Activated B cell treated with CpG ODN at 0.5 μM for 24 hours (primary cell): Measurements from ENCODE around the gene AP3B2. TPM values are rescaled to one million over a fixed set of nuclear protein-coding genes. Genes with fewer than 3 reads are reported as not detected.

Experiments used
- ATAC-seq: fragments of 200-7000 bp; cut with Tn5 transposase; one replicate; pipeline ENCODE4 v1.10.0; 2021; ENCODE audit warnings: low read depth, mild to moderate bottlenecking, moderate library complexity
- CTCF ChIA-PET: fragments of 350-600 bp; sonication (Branson Sonifier 250); formaldehyde crosslinking; loops from one replicate; lab custom pipeline; 2021; ENCODE audit warnings: antibody characterized with exemption; lab: Charles Lee
- POLR2A ChIA-PET: fragments of 350-600 bp; sonication (Branson Sonifier 250); formaldehyde crosslinking; loops from one replicate; lab custom pipeline; 2021; ENCODE audit warnings: antibody characterized with exemption; lab: Charles Lee
- DNase-seq: peaks from one replicate; pipeline ENCODE4 v3.0.0; 2022
- H3K27ac Mint-ChIP-seq: one replicate; pipeline ENCODE4 v1.8.0; 2020; ENCODE audit warnings: mixed read lengths
- H3K27me3 Mint-ChIP-seq: one replicate; pipeline ENCODE4 v1.8.0; 2021; ENCODE audit warnings: mixed read lengths
- H3K36me3 Mint-ChIP-seq: one replicate; pipeline ENCODE4 v1.8.0; 2021; ENCODE audit warnings: low read depth, mixed read lengths
- H3K4me1 Mint-ChIP-seq: one replicate; pipeline ENCODE4 v1.8.0; 2021; ENCODE audit warnings: mixed read lengths
- H3K4me3 Mint-ChIP-seq: one replicate; pipeline ENCODE4 v1.8.0; 2020; ENCODE audit warnings: mild to moderate bottlenecking, mixed read lengths
- H3K9me3 Mint-ChIP-seq: one replicate; pipeline ENCODE4 v1.8.0; 2020; ENCODE audit warnings: mixed read lengths
- intact Hi-C: fragments of 100-400 bp; cut with micrococcal nuclease; formaldehyde crosslinking; loops from one replicate; pipeline ENCODE4 v1.15.1; 2024
- total RNA-seq: library from RNA; stranded (reverse); gene quantifications from 2 replicates; pipeline ENCODE4 v1.2.3, GENCODE V29; 2022
- TF ChIP-seq, protein P1 (sequence below): fragments of 200-600 bp; IDR thresholded peaks from one replicate; pipeline ENCODE4 v1.8.0; 2022; ENCODE audit warnings: antibody characterized with exemption, mild to moderate bottlenecking

AP3B2 gene
- total RNA-seq, 1 donor from 2014 or later, result 0.22 TPM

DNA sequence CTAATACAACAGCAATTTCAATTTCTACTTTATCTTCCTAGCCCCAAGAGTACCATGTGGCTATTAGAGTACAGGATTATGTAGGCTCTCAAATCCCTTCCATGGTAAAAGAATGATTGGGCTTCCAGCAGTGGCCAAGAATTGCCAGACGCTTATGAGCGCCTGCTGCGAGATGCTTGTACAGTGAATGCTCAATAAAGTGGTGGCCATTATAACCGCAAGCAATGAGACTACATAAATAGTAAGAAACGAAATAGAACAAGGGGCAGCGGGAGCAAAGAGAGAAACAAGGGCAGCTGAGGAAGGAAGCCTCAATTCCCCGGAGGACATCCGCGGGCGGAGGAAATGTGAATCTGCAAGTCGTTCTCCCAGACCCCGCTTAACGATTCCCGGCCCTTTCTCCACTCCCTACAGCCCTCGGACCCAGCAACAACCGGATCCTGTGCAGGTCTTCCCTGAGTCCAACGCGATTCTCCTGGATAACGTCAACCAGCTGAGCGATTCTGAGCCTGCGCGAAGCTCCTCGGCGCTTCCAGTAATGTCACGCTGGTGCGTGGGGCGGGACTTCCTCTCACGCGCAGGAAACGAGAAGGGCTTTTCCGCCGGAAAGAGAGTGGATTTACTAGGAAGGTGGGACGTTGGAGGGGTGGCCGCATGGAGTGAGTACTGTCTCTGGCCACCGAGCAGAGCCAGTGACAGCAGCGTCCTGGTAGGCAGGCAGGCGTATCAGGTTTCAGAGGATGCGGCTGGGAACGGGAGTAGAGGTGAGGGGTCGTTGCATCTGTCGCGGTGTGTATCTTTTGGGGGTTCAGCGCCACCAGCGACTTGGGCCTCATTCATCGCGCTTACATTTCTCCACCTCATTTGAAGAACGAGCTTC, 40.5 kb upstream of the AP3B2 start:
- Mint-ChIP-seq H3K4me3 (peak overlapping the region; percentile 100), H3K9me3 (no peaks in the 10 kb centered on the region), H3K27ac (peak overlapping the region; percentile 94), H3K4me1 (peaks cover 44% of the 10 kb centered on the region), H3K36me3 (peaks cover 40% of the 10 kb centered on the region), H3K27me3 (no peaks in the 10 kb centered on the region)
- CTCF ChIA-PET, result interaction anchor here (0.8 to 2.0 kb wide), 5 partner anchors 61 to 261 kb away, joined by 3 to 9 read pairs (median 4); partner anchors contain the start of genes C15orf40 and WHAMM
- intact Hi-C loops, result loop anchor here (1.0 to 2.0 kb wide), 7 partner anchors 41 to 261 kb away; partner anchors contain the start of genes AP3B2, C15orf40, RAMAC and RPS17
- ATAC-seq (peak; percentile 95), DNase-seq (peak; percentile 76)
- TF ChIP-seq, protein P1, sequence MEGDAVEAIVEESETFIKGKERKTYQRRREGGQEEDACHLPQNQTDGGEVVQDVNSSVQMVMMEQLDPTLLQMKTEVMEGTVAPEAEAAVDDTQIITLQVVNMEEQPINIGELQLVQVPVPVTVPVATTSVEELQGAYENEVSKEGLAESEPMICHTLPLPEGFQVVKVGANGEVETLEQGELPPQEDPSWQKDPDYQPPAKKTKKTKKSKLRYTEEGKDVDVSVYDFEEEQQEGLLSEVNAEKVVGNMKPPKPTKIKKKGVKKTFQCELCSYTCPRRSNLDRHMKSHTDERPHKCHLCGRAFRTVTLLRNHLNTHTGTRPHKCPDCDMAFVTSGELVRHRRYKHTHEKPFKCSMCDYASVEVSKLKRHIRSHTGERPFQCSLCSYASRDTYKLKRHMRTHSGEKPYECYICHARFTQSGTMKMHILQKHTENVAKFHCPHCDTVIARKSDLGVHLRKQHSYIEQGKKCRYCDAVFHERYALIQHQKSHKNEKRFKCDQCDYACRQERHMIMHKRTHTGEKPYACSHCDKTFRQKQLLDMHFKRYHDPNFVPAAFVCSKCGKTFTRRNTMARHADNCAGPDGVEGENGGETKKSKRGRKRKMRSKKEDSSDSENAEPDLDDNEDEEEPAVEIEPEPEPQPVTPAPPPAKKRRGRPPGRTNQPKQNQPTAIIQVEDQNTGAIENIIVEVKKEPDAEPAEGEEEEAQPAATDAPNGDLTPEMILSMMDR, result no peak
- POLR2A ChIA-PET, result interaction anchor here (0.6 to 3.9 kb wide), 13 partner anchors 20 to 317 kb away, joined by 3 to 42 read pairs (median 5); partner anchors contain the start of genes BTBD1, C15orf40, FSD2 and RAMAC

DNA sequence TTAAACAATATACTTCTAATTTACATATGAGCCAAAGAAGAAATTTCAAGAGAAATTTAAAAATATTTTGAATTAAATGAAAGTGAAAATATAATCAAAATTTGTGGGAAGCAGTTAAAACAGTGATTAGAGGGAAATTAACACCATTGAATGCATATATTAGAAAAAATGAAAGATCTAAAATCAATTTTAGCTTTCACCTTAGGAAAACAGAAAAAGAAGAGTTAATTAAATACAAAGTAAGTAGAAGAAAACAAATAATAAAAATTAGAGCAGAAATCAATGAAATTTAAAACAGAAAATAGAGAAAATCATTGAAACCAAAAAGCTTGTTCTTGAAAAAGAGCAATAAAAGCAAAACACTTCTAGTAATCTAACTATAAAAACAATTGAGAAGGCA, 38.6 kb upstream of the AP3B2 start:
- H3K27me3 Mint-ChIP-seq, result no peaks in the 10 kb centered on the region
- H3K36me3 Mint-ChIP-seq, result peaks cover 25% of the 10 kb centered on the region
- ATAC-seq (no peak), DNase-seq (no peak)
- POLR2A ChIA-PET, result no interaction called here
- TF ChIP-seq, protein P1, result no peak
- peaks cover 43% of the 10 kb centered on the region for H3K4me1 Mint-ChIP-seq
- no peak overlapping the region for H3K27ac Mint-ChIP-seq
- H3K4me3 Mint-ChIP-seq, result no peak overlapping the region
- intact Hi-C loops, result no loop called here
- CTCF ChIA-PET, result no interaction called here
- H3K9me3 Mint-ChIP-seq, result no peaks in the 10 kb centered on the region

DNA sequence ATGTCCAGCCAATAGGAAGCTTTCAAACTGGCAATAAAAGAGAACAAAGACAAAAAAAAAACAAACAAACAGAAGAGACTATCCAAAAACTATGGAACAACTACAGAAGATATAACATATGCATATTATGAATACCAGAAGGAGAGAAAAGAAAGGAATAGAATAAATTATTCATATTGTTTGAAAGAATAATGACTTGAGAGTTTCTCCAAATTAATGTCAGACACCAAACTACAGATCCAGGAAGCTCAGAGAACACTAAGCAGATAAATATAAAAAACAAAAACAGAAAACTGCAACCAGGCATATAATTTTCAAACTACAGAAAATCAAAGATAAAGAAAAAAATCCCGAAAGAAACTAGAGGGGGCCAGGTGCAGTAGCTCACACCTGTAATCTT, 34.1 kb upstream of the AP3B2 start:
- POLR2A ChIA-PET, result no interaction called here
- no peak overlapping the region for H3K4me3 Mint-ChIP-seq
- TF ChIP-seq, protein P1, result no peak
- peaks cover 2% of the 10 kb centered on the region for H3K36me3 Mint-ChIP-seq
- intact Hi-C loops, result no loop called here
- no peaks in the 10 kb centered on the region for H3K9me3 Mint-ChIP-seq
- peaks cover 5% of the 10 kb centered on the region for H3K4me1 Mint-ChIP-seq
- H3K27ac Mint-ChIP-seq, result no peak overlapping the region
- CTCF ChIA-PET, result no interaction called here
- ATAC-seq (no peak), DNase-seq (no peak)
- no peaks in the 10 kb centered on the region for H3K27me3 Mint-ChIP-seq

DNA sequence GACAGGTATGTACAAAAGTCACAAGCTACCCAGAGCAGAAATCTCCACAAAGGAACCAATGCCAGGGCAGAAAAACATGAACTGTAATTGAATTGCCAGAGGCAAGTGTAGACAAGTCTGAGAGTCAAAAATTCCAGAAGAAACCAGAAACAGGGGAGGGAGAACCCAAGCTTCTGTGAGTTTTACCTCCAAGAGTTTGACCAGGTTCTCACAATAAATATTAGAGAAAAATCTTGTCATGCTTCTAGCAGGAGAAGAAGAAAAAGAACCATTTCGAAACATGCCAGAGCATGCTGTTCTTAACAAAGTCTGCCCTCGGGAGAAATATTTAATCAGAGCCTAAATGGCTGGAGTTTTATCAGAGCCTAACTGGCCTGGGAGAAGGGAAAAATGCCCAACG, 32.5 kb upstream of the AP3B2 start:
- TF ChIP-seq, protein P1, result no peak
- CTCF ChIA-PET, result no interaction called here
- Mint-ChIP-seq H3K36me3 (peaks cover 9% of the 10 kb centered on the region), H3K27ac (no peak overlapping the region), H3K4me1 (no peaks in the 10 kb centered on the region), H3K4me3 (no peak overlapping the region), H3K9me3 (no peaks in the 10 kb centered on the region), H3K27me3 (no peaks in the 10 kb centered on the region)
- POLR2A ChIA-PET, result no interaction called here
- DNase-seq (no peak), ATAC-seq (no peak)
- intact Hi-C loops, result no loop called here

DNA sequence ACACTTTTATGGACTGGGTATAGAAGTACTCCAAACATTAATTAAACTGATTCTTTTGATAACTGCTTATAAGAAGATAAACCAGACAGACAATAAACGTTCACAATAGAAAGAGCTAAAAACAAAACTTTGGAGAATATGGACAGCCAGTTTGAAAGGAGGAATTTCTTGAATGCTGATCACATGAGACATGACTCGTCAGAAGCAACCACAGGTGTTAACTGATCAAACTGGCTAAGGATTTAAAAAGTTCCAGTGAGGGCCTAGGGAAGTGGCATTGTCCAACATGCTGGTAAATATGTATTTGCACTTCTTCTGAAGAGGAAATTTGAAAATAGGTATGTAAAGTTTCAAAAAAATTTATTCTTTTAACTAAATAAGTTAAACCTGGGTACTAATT, 29.4 kb upstream of the AP3B2 start:
- Mint-ChIP-seq H3K36me3 (peaks cover 26% of the 10 kb centered on the region), H3K4me1 (no peaks in the 10 kb centered on the region), H3K4me3 (no peak overlapping the region), H3K27ac (no peak overlapping the region), H3K9me3 (no peaks in the 10 kb centered on the region), H3K27me3 (no peaks in the 10 kb centered on the region)
- intact Hi-C loops, result no loop called here
- ChIA-PET CTCF (no interaction called here), POLR2A (no interaction called here)
- TF ChIP-seq, protein P1, result no peak
- DNase-seq, result no peak
- no peak for ATAC-seq
